ENCODE results near the gene XXYLT1. TPM values are rescaled to one million over a fixed set of nuclear protein-coding genes. Genes with fewer than 3 reads are reported as not detected.

XXYLT1 gene
- total and polyA plus RNA-seq, 2 of the 8 experiments (the other 6 are each of a cell fraction or from before 2014, with no cell fraction given): 18.9 to 23.8 TPM

DNA sequence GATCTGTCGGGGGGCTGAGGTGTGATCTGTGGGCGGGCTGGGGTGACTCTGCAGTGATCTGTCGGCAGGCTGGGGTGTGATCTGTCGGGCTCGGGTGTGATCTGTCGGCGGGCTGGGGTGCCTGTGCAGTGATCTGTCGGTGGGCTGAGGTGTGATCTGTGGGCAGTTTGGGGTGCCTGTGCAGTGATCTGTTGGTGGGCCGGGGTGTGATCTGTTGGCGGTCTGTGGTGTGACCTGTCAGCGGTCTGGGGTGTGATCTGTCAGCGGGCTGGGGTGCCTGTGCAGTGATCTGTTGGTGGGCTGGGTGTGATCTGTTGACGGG, 205.1 kb downstream of the XXYLT1 start (continued):
- TF ChIP-seq SP2 (IDR thresholded peaks at IDR 0.05; ENCODE audit: low read length) (no peak), TAF7 (optimal IDR thresholded peaks at IDR 0.05; ENCODE audit: borderline replicate concordance, low read depth, low read length) (no peak), RAD21 (IDR thresholded peaks at IDR 0.05 in 1 of 2, conservative IDR thresholded peaks at IDR 0.05 in 1 of 2; ENCODE audit: low read depth in 2 of 2, low read length in 2 of 2) (no peak)
